Endometrium (tissue), 2 donors: ENCODE data around the gene GPC3.
"Not testable (repeated sequence)": the region's sequence is repeated elsewhere in the genome, so short reads cannot be mapped to it uniquely, and the experiment has no call there.

Source experiments
- FAIRE-seq: peaks from 2 replicates; lab custom pipeline; 2012; peaks lifted over from hg19 to GRCh38; lab: Jason Lieb, UNC
- donor health status: control.
- donor health status: control.

GPC3 gene

GRCh38 chrX:133926099-133926498, 59.3 kb downstream of the GPC3 start:
- FAIRE-seq, result no peak

- FAIRE-seq, result no peak
Observed at GRCh38 chrX:133924548-133924947, 60.8 kb downstream of the GPC3 start.

- no peak for FAIRE-seq
Observed at GRCh38 chrX:133923548-133923947, 61.8 kb downstream of the GPC3 start.

GRCh38 chrX:133923113-133923512, 62.3 kb downstream of the GPC3 start:
- FAIRE-seq, result no peak

GRCh38 chrX:133922390-133922771, 63.0 kb downstream of the GPC3 start:
- FAIRE-seq, result no peak

- FAIRE-seq, result no peak
Observed at GRCh38 chrX:133921764-133922389, 63.5 kb downstream of the GPC3 start.

- FAIRE-seq, result no peak
Observed at GRCh38 chrX:133921086-133921485, 64.3 kb downstream of the GPC3 start.

GRCh38 chrX:133918361-133918771, 67.0 kb downstream of the GPC3 start:
- no peak for FAIRE-seq

GRCh38 chrX:133916984-133917722, 68.2 kb downstream of the GPC3 start:
- no peak for FAIRE-seq

- FAIRE-seq, result no peak
Observed at GRCh38 chrX:133913658-133914388, 71.6 kb downstream of the GPC3 start.

GRCh38 chrX:133913009-133913408, 72.4 kb downstream of the GPC3 start:
- no peak for FAIRE-seq

- no peak for FAIRE-seq
Observed at GRCh38 chrX:133911825-133912495, 73.4 kb downstream of the GPC3 start.

- no peak for FAIRE-seq
Observed at GRCh38 chrX:133910539-133910938, 74.9 kb downstream of the GPC3 start.

- no peak for FAIRE-seq
Observed at GRCh38 chrX:133909888-133910287, 75.5 kb downstream of the GPC3 start.

- FAIRE-seq, result no peak
Observed at GRCh38 chrX:133908223-133908955, 77.0 kb downstream of the GPC3 start.

- FAIRE-seq, result no peak
Observed at GRCh38 chrX:133907606-133908005, 77.8 kb downstream of the GPC3 start.

GRCh38 chrX:133905305-133905704, 80.1 kb downstream of the GPC3 start:
- FAIRE-seq, result no peak

- FAIRE-seq, result no peak
Observed at GRCh38 chrX:133897593-133898163, 87.7 kb downstream of the GPC3 start.

- no peak for FAIRE-seq
Observed at GRCh38 chrX:133892337-133892736, 93.1 kb downstream of the GPC3 start.

- no peak for FAIRE-seq
Observed at GRCh38 chrX:133888984-133889383, 96.4 kb downstream of the GPC3 start.

- not testable (repeated sequence) for FAIRE-seq
Observed at GRCh38 chrX:133888084-133888483, 97.3 kb downstream of the GPC3 start.
